HepG2 (cell line): ENCODE data around the gene OPRL1. TPM values are rescaled to one million over a fixed set of nuclear protein-coding genes. Genes with fewer than 3 reads are reported as not detected.

Experiments
- CEBPG ChIP-seq: IDR thresholded peaks from 2 replicates; pipeline ENCODE4 v1.6.1; 2016
- DMAP1 ChIP-seq: IDR thresholded peaks from 2 replicates; pipeline ENCODE4 v1.6.1; 2016
- ISL2 ChIP-seq: sonication (generic); formaldehyde crosslinking; IDR thresholded peaks from 2 replicates; pipeline ENCODE4 v1.5.0; 2020; ENCODE audit warnings: missing genetic modification reagents
- ISX ChIP-seq: sonication (generic); formaldehyde crosslinking; conservative IDR thresholded peaks from 2 replicates; pipeline ENCODE4 v1.5.0; 2020; ENCODE audit warnings: missing genetic modification reagents
- LBX2 ChIP-seq: sonication (generic); formaldehyde crosslinking; IDR thresholded peaks from 2 replicates; pipeline ENCODE4 v1.5.0; 2020; ENCODE audit warnings: missing genetic modification reagents, mild to moderate bottlenecking, borderline replicate concordance
- MED13 ChIP-seq: sonication (generic); formaldehyde crosslinking; IDR thresholded peaks from 2 replicates; pipeline ENCODE4 v1.5.0; 2020; ENCODE audit warnings: missing genetic modification reagents
- MTA3 ChIP-seq: sonication (generic); formaldehyde crosslinking; IDR thresholded peaks from 2 replicates; pipeline ENCODE4 v1.4.0; 2020; ENCODE audit warnings: missing genetic modification reagents
- TBL1XR1 ChIP-seq: fragments of 150-350 bp; IDR thresholded peaks from 2 replicates; pipeline ENCODE4 v1.6.1; 2014; ENCODE audit warnings: borderline replicate concordance, low read length; ENCODE audit not compliant: partially characterized antibody
- TFDP2 ChIP-seq: sonication (generic); formaldehyde crosslinking; IDR thresholded peaks from 2 replicates; pipeline ENCODE4 v1.4.0; 2020; ENCODE audit warnings: missing genetic modification reagents
- ZBTB4 ChIP-seq: sonication (generic); formaldehyde crosslinking; IDR thresholded peaks from 2 replicates; pipeline ENCODE4 v1.4.0; 2020; ENCODE audit warnings: missing genetic modification reagents, mild to moderate bottlenecking, borderline replicate concordance
- ZNF142 ChIP-seq: sonication (generic); formaldehyde crosslinking; IDR thresholded peaks from 2 replicates; pipeline ENCODE4 v1.4.0; 2020; ENCODE audit warnings: missing genetic modification reagents
- ZNF30 ChIP-seq: sonication (generic); formaldehyde crosslinking; IDR thresholded peaks from 2 replicates; pipeline ENCODE4 v1.5.0; 2020; ENCODE audit warnings: mild to moderate bottlenecking, missing genetic modification reagents
- ZNF34 ChIP-seq: sonication (generic); formaldehyde crosslinking; IDR thresholded peaks from 2 replicates; pipeline ENCODE4 v1.4.0; 2020; ENCODE audit warnings: mild to moderate bottlenecking, missing genetic modification reagents, borderline replicate concordance
- ZNF558 ChIP-seq: sonication (generic); formaldehyde crosslinking; IDR thresholded peaks from 2 replicates; pipeline ENCODE4 v1.9.0; 2022; ENCODE audit warnings: mild to moderate bottlenecking, missing genetic modification reagents, borderline replicate concordance
- ZNF589 ChIP-seq: sonication (generic); formaldehyde crosslinking; conservative IDR thresholded peaks from 2 replicates; pipeline ENCODE4 v1.8.0; 2022; ENCODE audit warnings: mild to moderate bottlenecking, moderate library complexity, missing genetic modification reagents
- ZNF768 ChIP-seq: sonication (generic); formaldehyde crosslinking; IDR thresholded peaks from 2 replicates; pipeline ENCODE4 v1.4.0; 2020; ENCODE audit warnings: missing genetic modification reagents
- polyA plus RNA-seq, 8 experiments: library from polyadenylated mRNA; depleted of rRNA in 3 of 8; stranded (reverse) in 7 of 8; unstranded in 1 of 8; fragments of >200 nt; fragmentation: Illumina TruSeq in 4 of 8; extraction: Trizol in 4 of 8; gene quantifications; 2 replicates each; pipeline versions ENCODE4 v1.2.1 to v1.2.3, GENCODE V29; 2011 to 2016; ENCODE audit warnings: low read depth in 4 of 8, missing spikeins in 1 of 8, mixed read lengths in 1 of 8; ENCODE audit not compliant: insufficient read depth in 1 of 8
- total RNA-seq, 5 experiments: library from RNA; depleted of rRNA; stranded (reverse); fragments of >200 nt; fragmentation: Illumina TruSeq; extraction: Trizol; gene quantifications; 2 replicates each; pipeline ENCODE4 v1.2.3, GENCODE V29; 2016; ENCODE audit warnings: low read depth in 1 of 5

Gene OPRL1
- total and polyA plus RNA-seq, 2 of the 13 experiments (the other 11 are each of a cell fraction or from before 2014, with no cell fraction given) = 0.35 to 0.71 TPM

GRCh38 chr20:64035933-64036345, 43.9 kb upstream of the OPRL1 start, which contains the start of gene C20orf204 (continued):
- TF ChIP-seq TFDP2 (peak; percentile 75), TBL1XR1 (no peak), ZBTB4 (CRISPR knock-in tag) (0 out of 2 replicates have a peak, but pooled peaks have one; percentile 40), ZNF768 (CRISPR knock-in tag) (peak; percentile 12), ISL2 (CRISPR knock-in tag) (peak; percentile 42; the same call in 1 of the 2 replicates), CEBPG (CRISPR knock-in tag) (peak; percentile 84), ISX (CRISPR knock-in tag) (no peak), ZNF30 (CRISPR knock-in tag) (no peak), MTA3 (CRISPR knock-in tag) (no peak), ZNF142 (CRISPR knock-in tag) (no peak; the same call in 1 of the 2 replicates), MED13 (CRISPR knock-in tag) (peak; percentile 82), ZNF589 (peak; percentile 94; the same call in 1 of the 2 replicates), DMAP1 (CRISPR knock-in tag) (peak; percentile 96), ZNF34 (CRISPR knock-in tag) (peak; percentile 90; the same call in 1 of the 2 replicates), LBX2 (CRISPR knock-in tag) (no peak; the same call in 1 of the 2 replicates), ZNF558 (peak; percentile 95; the same call in 1 of the 2 replicates)
